Hepatocyte (in vitro differentiated cells): ENCODE data around the gene NDUFB8. TPM values are rescaled to one million over a fixed set of nuclear protein-coding genes. Genes with fewer than 3 reads are reported as not detected.

Source experiments
- DNase-seq: peaks from one replicate; pipeline ENCODE4 v3.0.0-alpha.2; 2016; ENCODE audit warnings: low spot score
- H2AFZ ChIP-seq: fragments of 200-600 bp; sonication (generic); 2 replicates; pipeline ENCODE4 v1.6.0; 2016; ENCODE audit warnings: antibody characterized with exemption, mild to moderate bottlenecking
- H3K27ac ChIP-seq: fragments of 200-600 bp; sonication (generic); 2 replicates; pipeline ENCODE4 v1.5.1; 2016; ENCODE audit warnings: mild to moderate bottlenecking
- H3K27me3 ChIP-seq: fragments of 200-600 bp; sonication (generic); 2 replicates; pipeline ENCODE4 v1.6.1; 2016
- H3K36me3 ChIP-seq: fragments of 200-600 bp; sonication (generic); replicated peaks from 2 replicates; pipeline ENCODE4 v1.5.1; 2016; ENCODE audit warnings: low read depth; ENCODE audit not compliant: insufficient read depth
- H3K4me1 ChIP-seq: fragments of 200-600 bp; sonication (generic); 2 replicates; pipeline ENCODE4 v1.5.1; 2016; ENCODE audit warnings: mild to moderate bottlenecking, moderate library complexity; ENCODE audit not compliant: insufficient read depth
- H3K4me2 ChIP-seq: fragments of 200-600 bp; sonication (generic); 2 replicates; pipeline ENCODE4 v1.6.0; 2016
- H3K4me3 ChIP-seq: fragments of 200-600 bp; sonication (generic); 2 replicates; pipeline ENCODE4 v1.5.1; 2016; ENCODE audit warnings: mild to moderate bottlenecking
- H3K79me2 ChIP-seq: fragments of 200-600 bp; sonication (generic); 2 replicates; pipeline ENCODE4 v1.6.0; 2017; ENCODE audit warnings: mild to moderate bottlenecking
- H3K9me2 ChIP-seq: fragments of 200-600 bp; sonication (generic); replicated peaks from 2 replicates; pipeline ENCODE4 v1.6.0; 2017; ENCODE audit warnings: mild to moderate bottlenecking; ENCODE audit not compliant: insufficient read depth
- H3K9me3 ChIP-seq: fragments of 200-600 bp; sonication (generic); 2 replicates; pipeline ENCODE4 v1.5.1; 2016; ENCODE audit warnings: low read depth, mild to moderate bottlenecking
- H4K20me1 ChIP-seq: fragments of 200-600 bp; sonication (generic); 2 replicates; pipeline ENCODE4 v1.6.0; 2016; ENCODE audit warnings: mild to moderate bottlenecking; ENCODE audit not compliant: insufficient read depth, poor library complexity, severe bottlenecking
- EZH2 ChIP-seq: fragments of 200-600 bp; sonication (generic); IDR thresholded peaks from 2 replicates; pipeline ENCODE4 v1.6.1; 2016; ENCODE audit warnings: antibody characterized with exemption, mild to moderate bottlenecking, borderline replicate concordance
- EZH2phosphoT487 ChIP-seq: fragments of 200-600 bp; sonication (generic); IDR thresholded peaks from one replicate; pipeline ENCODE4 v1.6.1; 2018; ENCODE audit warnings: antibody characterized with exemption, mild to moderate bottlenecking, low read depth, moderate library complexity; ENCODE audit not compliant: unreplicated experiment, severe bottlenecking
- WGBS: methylation state at CpG from one replicate; pipeline ENCODE4 v1.1.6; 2016; ENCODE audit warnings: low lambda C conversion rate; ENCODE audit errors: missing lambda C conversion rate; 5-methylcytosine and 5-hydroxymethylcytosine counted together
- polyA plus RNA-seq: library from polyadenylated mRNA; unstranded; fragments of >200 nt; fragmentation: Nextera tagmentation; extraction: Ambion mirVana; gene quantifications from 2 replicates; pipeline ENCODE4 v1.2.1, GENCODE V29; 2016
- total RNA-seq: library from RNA; depleted of rRNA; stranded (reverse); fragments of >200 nt; gene quantifications from 2 replicates; pipeline ENCODE4 v1.2.3, GENCODE V29; 2014
- TF ChIP-seq, protein P1 (sequence below): fragments of 200-600 bp; sonication (generic); IDR thresholded peaks from 2 replicates; pipeline ENCODE4 v1.5.1; 2016; ENCODE audit warnings: antibody characterized with exemption, mild to moderate bottlenecking; ENCODE audit not compliant: poor library complexity

Gene NDUFB8
- total and polyA plus RNA-seq, 2 experiments from 2014 or later: 124 to 355 TPM

DNA sequence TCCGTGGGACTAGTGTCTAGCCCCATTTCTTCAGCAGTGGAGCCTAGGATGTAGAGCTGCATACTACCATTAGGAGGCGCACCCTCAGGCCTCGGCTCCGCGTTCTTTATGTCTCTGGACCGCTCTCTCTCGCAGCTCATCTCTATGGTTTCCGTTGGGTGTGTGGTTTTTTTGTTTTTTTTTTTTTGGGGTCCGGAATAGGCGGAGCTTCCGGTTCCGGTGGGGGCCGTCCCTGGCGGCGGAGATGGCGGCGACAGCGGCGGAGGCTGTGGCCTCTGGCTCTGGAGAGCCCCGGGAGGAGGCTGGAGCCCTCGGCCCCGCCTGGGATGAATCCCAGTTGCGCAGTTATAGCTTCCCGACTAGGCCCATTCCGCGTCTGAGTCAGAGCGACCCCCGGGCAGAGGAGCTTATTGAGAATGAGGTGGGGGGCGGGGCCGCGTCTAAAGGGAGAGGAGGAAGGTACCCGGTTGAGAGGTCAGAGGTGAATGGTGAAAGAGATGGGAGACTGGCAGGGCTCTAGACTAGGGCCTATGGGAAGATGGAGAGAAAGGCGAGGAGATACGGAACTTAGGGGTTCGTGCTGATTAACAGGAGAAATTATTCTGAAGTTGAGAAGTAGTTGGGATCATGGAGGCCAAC is 6.2 kb upstream of the NDUFB8 start, which contains the start of gene HIF1AN:
Gene HIF1AN (plus strand): TSS at position 229 of the 639 bp plus-strand sequence. CDS start 16 bp downstream, at position 245.
- Histone ChIP-seq H2AFZ (peak within 1 kb of the TSS; percentile 94), H3K79me2 (peaks cover 46% of the 10 kb centered on the region), H3K4me2 (peak within 1 kb of the TSS; percentile 93), H4K20me1 (peaks cover 11% of the 10 kb centered on the region), H3K4me3 (peak within 1 kb of the TSS; percentile 86), H3K27ac (no peak within 1 kb of the TSS), H3K9me3 (no peaks in the 10 kb centered on the region), H3K4me1 (peaks cover 12% of the 10 kb centered on the region), H3K27me3 (no peaks in the 10 kb centered on the region), H3K9me2 (no peaks in the 10 kb centered on the region), H3K36me3 (no peaks in the 10 kb centered on the region)
- 1% methylated on average over 32 of the region's 35 CpGs for WGBS
- TF ChIP-seq EZH2phosphoT487: no peak
- TF ChIP-seq, protein P1, sequence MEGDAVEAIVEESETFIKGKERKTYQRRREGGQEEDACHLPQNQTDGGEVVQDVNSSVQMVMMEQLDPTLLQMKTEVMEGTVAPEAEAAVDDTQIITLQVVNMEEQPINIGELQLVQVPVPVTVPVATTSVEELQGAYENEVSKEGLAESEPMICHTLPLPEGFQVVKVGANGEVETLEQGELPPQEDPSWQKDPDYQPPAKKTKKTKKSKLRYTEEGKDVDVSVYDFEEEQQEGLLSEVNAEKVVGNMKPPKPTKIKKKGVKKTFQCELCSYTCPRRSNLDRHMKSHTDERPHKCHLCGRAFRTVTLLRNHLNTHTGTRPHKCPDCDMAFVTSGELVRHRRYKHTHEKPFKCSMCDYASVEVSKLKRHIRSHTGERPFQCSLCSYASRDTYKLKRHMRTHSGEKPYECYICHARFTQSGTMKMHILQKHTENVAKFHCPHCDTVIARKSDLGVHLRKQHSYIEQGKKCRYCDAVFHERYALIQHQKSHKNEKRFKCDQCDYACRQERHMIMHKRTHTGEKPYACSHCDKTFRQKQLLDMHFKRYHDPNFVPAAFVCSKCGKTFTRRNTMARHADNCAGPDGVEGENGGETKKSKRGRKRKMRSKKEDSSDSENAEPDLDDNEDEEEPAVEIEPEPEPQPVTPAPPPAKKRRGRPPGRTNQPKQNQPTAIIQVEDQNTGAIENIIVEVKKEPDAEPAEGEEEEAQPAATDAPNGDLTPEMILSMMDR: peak; percentile 95
- DNase-seq: peak; percentile 97

DNA sequence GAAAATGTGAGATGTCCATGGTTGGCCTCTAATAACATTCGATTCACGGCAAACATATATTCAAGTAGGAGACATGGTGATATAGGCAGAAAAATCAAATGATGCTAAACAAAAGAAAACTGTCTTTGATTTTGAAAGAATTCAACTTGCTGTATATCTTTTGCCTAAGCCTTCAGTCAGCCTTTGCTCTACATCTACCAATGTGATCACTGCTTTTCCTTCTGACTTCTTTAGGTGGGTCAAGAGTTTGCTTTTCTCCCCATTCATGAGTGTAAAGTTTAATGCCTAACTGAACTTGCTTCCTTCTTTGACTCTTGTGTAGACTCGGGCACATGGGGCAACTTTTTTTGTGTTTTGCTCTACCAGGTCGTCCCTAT is 5.7 kb upstream of the NDUFB8 start:
- Histone ChIP-seq H3K4me2 (peak overlapping the region; percentile 72), H3K27ac (no peak overlapping the region), H3K9me3 (no peaks in the 10 kb centered on the region), H3K9me2 (no peaks in the 10 kb centered on the region), H4K20me1 (peaks cover 11% of the 10 kb centered on the region), H3K4me3 (peak overlapping the region; percentile 27), H2AFZ (peak overlapping the region; percentile 74), H3K79me2 (peaks cover 51% of the 10 kb centered on the region), H3K27me3 (no peaks in the 10 kb centered on the region), H3K4me1 (peaks cover 12% of the 10 kb centered on the region), H3K36me3 (no peaks in the 10 kb centered on the region)
- no peak for TF ChIP-seq EZH2
- DNase-seq: no peak
- 52% methylated on average over 4 of the region's 4 CpGs for WGBS

DNA sequence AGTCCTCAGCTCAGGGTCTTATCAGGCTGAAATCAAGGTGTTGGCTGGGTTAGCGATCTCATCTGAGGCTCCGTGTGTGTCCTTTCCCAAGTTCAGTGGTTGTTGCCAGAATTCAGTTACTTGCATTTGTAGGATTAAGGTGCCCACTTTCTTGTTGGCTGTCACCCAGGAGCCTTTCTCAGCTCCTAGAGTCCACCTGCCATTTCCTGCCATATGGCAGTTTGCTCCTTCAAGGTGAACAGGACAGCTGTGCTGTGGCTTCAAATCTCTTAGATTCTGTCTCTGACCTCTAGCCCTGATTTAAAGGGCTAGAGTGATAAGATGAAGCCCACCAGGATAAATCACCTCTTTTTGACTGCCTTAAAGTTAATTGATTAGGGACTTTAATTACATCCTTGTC is 5.1 kb upstream of the NDUFB8 start:
- Histone ChIP-seq H3K4me1 (peaks cover 12% of the 10 kb centered on the region), H3K9me3 (no peaks in the 10 kb centered on the region), H3K4me2 (no peak overlapping the region), H3K36me3 (no peaks in the 10 kb centered on the region), H3K4me3 (no peak overlapping the region), H3K27ac (no peak overlapping the region), H3K9me2 (no peaks in the 10 kb centered on the region), H2AFZ (peak overlapping the region; percentile 74), H3K79me2 (peaks cover 55% of the 10 kb centered on the region), H4K20me1 (peaks cover 11% of the 10 kb centered on the region), H3K27me3 (no peaks in the 10 kb centered on the region)
- DNase-seq: no peak
- 90% methylated on average over 2 of the region's 2 CpGs for WGBS
- no peak for TF ChIP-seq EZH2phosphoT487
- no peak for TF ChIP-seq EZH2
- TF ChIP-seq, protein P1: no peak

DNA sequence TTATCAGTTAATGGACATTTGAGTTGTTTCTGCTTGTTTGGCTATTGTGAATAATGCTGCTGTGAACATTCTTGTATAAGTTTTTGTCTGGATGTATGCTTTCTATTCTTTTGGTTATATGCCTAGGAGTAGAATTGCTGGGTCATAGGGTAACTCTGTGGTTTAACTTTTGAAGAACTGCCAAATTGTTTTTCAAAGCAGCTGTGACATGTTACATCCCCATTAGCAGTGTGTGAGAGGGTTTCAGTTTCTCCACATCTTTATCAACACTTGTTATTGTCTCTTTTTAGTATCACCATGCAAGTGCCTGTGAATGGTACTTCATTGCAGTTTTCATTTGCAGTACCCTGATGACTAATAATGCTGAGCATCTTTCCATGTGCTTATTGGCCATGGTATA is 2.1 kb upstream of the NDUFB8 start:
- Histone ChIP-seq H3K9me3 (no peaks in the 10 kb centered on the region), H3K9me2 (no peaks in the 10 kb centered on the region), H2AFZ (no peak overlapping the region), H3K27me3 (no peaks in the 10 kb centered on the region), H4K20me1 (peaks cover 10% of the 10 kb centered on the region), H3K79me2 (peaks cover 48% of the 10 kb centered on the region), H3K4me2 (no peak overlapping the region), H3K36me3 (no peaks in the 10 kb centered on the region), H3K4me1 (peaks cover 14% of the 10 kb centered on the region), H3K4me3 (no peak overlapping the region), H3K27ac (no peak overlapping the region)
- DNase-seq: no peak
- no peak for TF ChIP-seq EZH2
- TF ChIP-seq EZH2phosphoT487: no peak
- TF ChIP-seq, protein P1: no peak
